GM21367 (cell line): ENCODE results near the gene YPEL5.

Experiments used
- ATAC-seq: cut with Tn5 transposase; IDR thresholded peaks from one replicate; pipeline ENCODE4 v1.9.1; 2021; ENCODE audit not compliant: unreplicated experiment

The YPEL5 gene

GRCh38 chr2:30201990-30202389, 55.2 kb downstream of the YPEL5 start:
- ATAC-seq: no peak

GRCh38 chr2:30203156-30203555, 56.3 kb downstream of the YPEL5 start:
- ATAC-seq: no peak

GRCh38 chr2:30204281-30204680, 57.5 kb downstream of the YPEL5 start:
- no peak for ATAC-seq

- ATAC-seq: no peak
These were observed 58.6 kb downstream of the YPEL5 start for GRCh38 chr2:30205456-30205855.

GRCh38 chr2:30206461-30207430, 59.9 kb downstream of the YPEL5 start:
- ATAC-seq: no peak

- ATAC-seq: no peak
These were observed 61.6 kb downstream of the YPEL5 start for GRCh38 chr2:30208453-30208852.

- ATAC-seq: no peak
These were observed 62.4 kb downstream of the YPEL5 start for GRCh38 chr2:30209227-30209626.
